ENCODE data around the gene FAM240B. TPM values are rescaled to one million over a fixed set of nuclear protein-coding genes. Genes with fewer than 3 reads are reported as not detected.
A peak's percentile ranks its signal among the peaks of the same experiment; 100 is the strongest.

Gene FAM240B
- total RNA-seq, 1 donor from 2014 or later, result not detected

GRCh38 chr9:38686933-38687332, 33.0 kb downstream of the FAM240B start:
- ATAC-seq, result no peak
- H3K4me3 ChIP-seq, result peak overlapping the region; percentile 35
- no peaks in the 10 kb centered on the region for H3K36me3 ChIP-seq
- no peak overlapping the region for H3K27ac ChIP-seq
- intact Hi-C loops (cut with DNase I), result no loop called here
- H3K9me3 ChIP-seq, result no peaks in the 10 kb centered on the region
- no peak for DNase-seq
- no peaks in the 10 kb centered on the region for H3K27me3 ChIP-seq (ENCODE audit: low read depth)
- H3K4me1 ChIP-seq, result no peaks in the 10 kb centered on the region
- TF ChIP-seq, protein P1, sequence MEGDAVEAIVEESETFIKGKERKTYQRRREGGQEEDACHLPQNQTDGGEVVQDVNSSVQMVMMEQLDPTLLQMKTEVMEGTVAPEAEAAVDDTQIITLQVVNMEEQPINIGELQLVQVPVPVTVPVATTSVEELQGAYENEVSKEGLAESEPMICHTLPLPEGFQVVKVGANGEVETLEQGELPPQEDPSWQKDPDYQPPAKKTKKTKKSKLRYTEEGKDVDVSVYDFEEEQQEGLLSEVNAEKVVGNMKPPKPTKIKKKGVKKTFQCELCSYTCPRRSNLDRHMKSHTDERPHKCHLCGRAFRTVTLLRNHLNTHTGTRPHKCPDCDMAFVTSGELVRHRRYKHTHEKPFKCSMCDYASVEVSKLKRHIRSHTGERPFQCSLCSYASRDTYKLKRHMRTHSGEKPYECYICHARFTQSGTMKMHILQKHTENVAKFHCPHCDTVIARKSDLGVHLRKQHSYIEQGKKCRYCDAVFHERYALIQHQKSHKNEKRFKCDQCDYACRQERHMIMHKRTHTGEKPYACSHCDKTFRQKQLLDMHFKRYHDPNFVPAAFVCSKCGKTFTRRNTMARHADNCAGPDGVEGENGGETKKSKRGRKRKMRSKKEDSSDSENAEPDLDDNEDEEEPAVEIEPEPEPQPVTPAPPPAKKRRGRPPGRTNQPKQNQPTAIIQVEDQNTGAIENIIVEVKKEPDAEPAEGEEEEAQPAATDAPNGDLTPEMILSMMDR (IDR thresholded peaks at IDR 0.05), result no peak

GRCh38 chr9:38685535-38685934, 34.4 kb downstream of the FAM240B start:
- ATAC-seq (no peak), DNase-seq (no peak)
- H3K36me3 ChIP-seq, result no peaks in the 10 kb centered on the region

DNA sequence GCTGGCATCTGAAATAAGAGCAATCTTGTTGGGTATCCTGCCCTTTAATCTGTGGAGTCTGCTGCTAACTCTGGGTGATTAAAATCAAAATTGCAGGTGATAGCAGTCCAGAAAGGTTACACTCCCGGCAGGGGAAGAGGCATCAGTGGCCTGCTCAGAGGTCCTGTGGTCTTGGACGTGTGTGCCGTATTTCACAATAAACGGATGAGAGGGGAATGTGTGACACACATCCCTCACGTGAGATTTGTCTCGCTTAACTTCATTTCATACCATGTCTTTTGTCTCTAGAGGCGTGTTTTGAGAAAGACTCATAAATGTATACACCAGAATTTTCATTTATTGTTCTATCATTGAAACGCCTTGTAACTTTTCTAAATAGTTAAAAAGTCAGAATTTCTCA, 36.6 kb downstream of the FAM240B start:
- Histone ChIP-seq H3K4me3 (no peak overlapping the region), H3K27me3 (ENCODE audit: low read depth) (no peaks in the 10 kb centered on the region), H3K27ac (no peak overlapping the region), H3K9me3 (no peaks in the 10 kb centered on the region), H3K36me3 (no peaks in the 10 kb centered on the region), H3K4me1 (no peaks in the 10 kb centered on the region)
- intact Hi-C loops (cut with DNase I), result no loop called here
- DNase-seq (no peak), ATAC-seq (no peak)
- TF ChIP-seq, protein P1 (IDR thresholded peaks at IDR 0.05), result no peak

More at GRCh38 chr9:38685535-38685934, 34.4 kb downstream of the FAM240B start:
- TF ChIP-seq, protein P1 (IDR thresholded peaks at IDR 0.05), result no peak
- intact Hi-C loops (cut with DNase I), result no loop called here
- Histone ChIP-seq H3K4me3 (no peak overlapping the region), H3K4me1 (no peaks in the 10 kb centered on the region), H3K9me3 (no peaks in the 10 kb centered on the region), H3K27ac (no peak overlapping the region), H3K27me3 (ENCODE audit: low read depth) (no peaks in the 10 kb centered on the region)

DNA sequence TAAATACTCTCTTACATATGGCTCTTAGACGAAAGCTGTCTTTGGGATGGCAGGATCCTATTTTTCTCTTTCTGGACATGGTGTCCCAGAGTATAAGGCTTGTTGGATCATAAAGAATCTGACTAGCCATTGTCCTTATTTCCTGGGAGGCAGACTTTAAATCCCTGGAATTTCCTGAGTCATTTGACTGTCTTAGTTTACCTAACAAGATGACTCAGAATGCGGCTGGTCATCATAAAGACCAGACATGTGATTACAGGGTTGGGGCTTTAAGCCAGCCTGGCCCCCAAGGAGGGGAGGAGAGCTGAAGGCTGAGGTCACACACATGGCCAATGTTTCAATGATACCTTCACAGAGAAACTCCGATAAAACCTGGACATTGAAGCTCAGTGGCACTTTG, 37.2 kb downstream of the FAM240B start:
- H3K27me3 ChIP-seq (ENCODE audit: low read depth), result no peaks in the 10 kb centered on the region
- no peaks in the 10 kb centered on the region for H3K9me3 ChIP-seq
- intact Hi-C loops (cut with DNase I), result no loop called here
- DNase-seq (no peak), ATAC-seq (no peak)
- H3K27ac ChIP-seq, result no peak overlapping the region
- no peaks in the 10 kb centered on the region for H3K36me3 ChIP-seq
- no peak overlapping the region for H3K4me3 ChIP-seq
- TF ChIP-seq, protein P1 (IDR thresholded peaks at IDR 0.05), result no peak
- H3K4me1 ChIP-seq, result no peaks in the 10 kb centered on the region

DNA sequence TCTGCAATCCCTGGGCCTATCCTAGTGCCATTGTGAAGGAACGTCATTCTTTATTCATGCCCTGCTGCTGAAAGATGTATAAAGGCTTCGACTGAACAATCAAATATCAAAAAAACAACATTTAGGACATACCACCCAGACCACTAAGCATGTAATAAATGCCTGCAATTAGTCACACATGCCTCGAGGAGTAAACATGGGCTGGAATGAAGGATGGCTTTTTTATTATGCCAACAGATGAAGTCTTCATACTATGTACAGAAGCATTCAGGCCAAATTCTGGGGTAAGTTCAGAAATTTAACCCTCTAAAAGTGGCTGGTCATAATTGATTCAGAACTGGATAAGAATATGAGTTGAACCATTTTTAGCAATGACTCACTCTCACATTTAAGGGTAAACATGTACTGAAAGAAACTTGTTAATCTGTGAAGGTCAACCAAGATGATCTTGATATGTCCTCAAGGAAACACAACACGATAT, 38.1 kb downstream of the FAM240B start:
- no peak overlapping the region for H3K27ac ChIP-seq
- DNase-seq (no peak), ATAC-seq (no peak)
- H3K36me3 ChIP-seq, result no peaks in the 10 kb centered on the region
- no peaks in the 10 kb centered on the region for H3K9me3 ChIP-seq
- H3K27me3 ChIP-seq (ENCODE audit: low read depth), result no peaks in the 10 kb centered on the region
- TF ChIP-seq, protein P1 (IDR thresholded peaks at IDR 0.05), result no peak
- intact Hi-C loops (cut with DNase I), result no loop called here
- no peaks in the 10 kb centered on the region for H3K4me1 ChIP-seq
- H3K4me3 ChIP-seq, result no peak overlapping the region

Measured in lower lobe of right lung (tissue), 2 donors.